ENCODE results near the gene ARFGEF3.
"Not testable (repeated sequence)": the region's sequence is repeated elsewhere in the genome, so short reads cannot be mapped to it uniquely, and the experiment has no call there.

The ARFGEF3 gene

GRCh38 chr6:138211601-138212000 is 49.9 kb downstream of the ARFGEF3 start:
- no peak for DNase-seq (ENCODE audit: low read depth)

GRCh38 chr6:138212530-138212929 is 50.8 kb downstream of the ARFGEF3 start:
- not testable (repeated sequence) for DNase-seq (ENCODE audit: low read depth)

GRCh38 chr6:138215093-138215782 is 53.5 kb downstream of the ARFGEF3 start:
- DNase-seq (ENCODE audit: low read depth) = no peak

GRCh38 chr6:138218449-138218848 is 56.7 kb downstream of the ARFGEF3 start, which contains the start of gene PBOV1:
PBOV1 (minus strand) TSS chr6:138218491; CDS start chr6:138218395, 96 bp downstream.
- no peak for DNase-seq (ENCODE audit: low read depth)

- DNase-seq (ENCODE audit: low read depth) = no peak
These were observed 57.7 kb downstream of the ARFGEF3 start for GRCh38 chr6:138219398-138219797.

GRCh38 chr6:138219901-138220300 is 58.2 kb downstream of the ARFGEF3 start:
- DNase-seq (ENCODE audit: low read depth) = no peak

- DNase-seq (ENCODE audit: low read depth) = no peak
These were observed 61.3 kb downstream of the ARFGEF3 start for GRCh38 chr6:138222901-138223546.

GRCh38 chr6:138225953-138226352 is 64.2 kb downstream of the ARFGEF3 start:
- DNase-seq (ENCODE audit: low read depth) = no peak

GRCh38 chr6:138226700-138227315 is 65.1 kb downstream of the ARFGEF3 start:
- DNase-seq (ENCODE audit: low read depth) = no peak

GRCh38 chr6:138227316-138227781 is 65.6 kb downstream of the ARFGEF3 start:
- DNase-seq (ENCODE audit: low read depth) = no peak

- DNase-seq (ENCODE audit: low read depth) = no peak
These were observed 67.3 kb downstream of the ARFGEF3 start for GRCh38 chr6:138229072-138229471.

- DNase-seq (ENCODE audit: low read depth) = no peak
These were observed 68.0 kb downstream of the ARFGEF3 start for GRCh38 chr6:138229663-138230179.

- no peak for DNase-seq (ENCODE audit: low read depth)
These were observed 68.5 kb downstream of the ARFGEF3 start for GRCh38 chr6:138230221-138230620.

- no peak for DNase-seq (ENCODE audit: low read depth)
These were observed 69.1 kb downstream of the ARFGEF3 start for GRCh38 chr6:138230759-138231380.

GRCh38 chr6:138231381-138231886 is 69.7 kb downstream of the ARFGEF3 start:
- no peak for DNase-seq (ENCODE audit: low read depth)

GRCh38 chr6:138234363-138234762 is 72.6 kb downstream of the ARFGEF3 start:
- no peak for DNase-seq (ENCODE audit: low read depth)

- DNase-seq (ENCODE audit: low read depth) = no peak
These were observed 73.5 kb downstream of the ARFGEF3 start for GRCh38 chr6:138235205-138235604.

- DNase-seq (ENCODE audit: low read depth) = no peak
These were observed 74.0 kb downstream of the ARFGEF3 start for GRCh38 chr6:138235693-138236092.

GRCh38 chr6:138237463-138237862 is 75.7 kb downstream of the ARFGEF3 start:
- DNase-seq (ENCODE audit: low read depth) = no peak

- DNase-seq (ENCODE audit: low read depth) = no peak
These were observed 76.6 kb downstream of the ARFGEF3 start for GRCh38 chr6:138238368-138238767.

GRCh38 chr6:138239774-138240173 is 78.0 kb downstream of the ARFGEF3 start:
- DNase-seq (ENCODE audit: low read depth) = no peak
